ENCODE measurements around the gene MYH4. TPM values are rescaled to one million over a fixed set of nuclear protein-coding genes. Genes with fewer than 3 reads are reported as not detected.

Gene MYH4
- total RNA-seq, 2 experiments from 2014 or later = not detected

DNA sequence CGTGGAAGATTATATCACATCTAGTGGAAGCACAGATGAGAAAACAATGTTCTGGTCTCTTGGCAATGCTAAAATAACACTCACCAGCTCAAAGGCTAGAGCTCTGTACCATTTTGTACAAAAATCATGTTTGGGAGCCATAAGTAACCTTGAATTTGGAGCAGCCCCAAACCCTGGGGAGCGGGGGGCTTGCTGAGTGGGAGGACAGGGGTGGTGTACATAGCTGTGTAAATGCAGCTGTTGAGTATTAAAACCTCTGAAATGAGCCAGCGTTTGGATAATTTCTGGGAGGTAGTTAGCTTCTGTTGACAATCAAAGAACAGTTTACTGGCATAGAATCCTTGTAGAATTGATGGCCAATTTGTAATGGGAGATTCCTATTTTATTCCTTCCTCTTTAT lies 51.9 kb downstream of the MYH4 start:
- CTCF ChIA-PET (ENCODE audit: unreplicated experiment) = no interaction called here
- Histone ChIP-seq H3K36me3 (ENCODE audit: insufficient read depth, low read length) (no peaks in the 10 kb centered on the region), H3K4me1 (ENCODE audit: insufficient read depth, low read length, poor library complexity, severe bottlenecking) (no peaks in the 10 kb centered on the region), H3K79me2 (ENCODE audit: insufficient read depth, low read depth, low read length) (no peaks in the 10 kb centered on the region), H3K4me2 (ENCODE audit: low read length) (no peak overlapping the region), H4K20me1 (ENCODE audit: insufficient read depth, low read length) (no peaks in the 10 kb centered on the region), H3K4me3 (ENCODE audit: low read depth, low read length, poor library complexity, severe bottlenecking) (no peak overlapping the region), H3K9me2 (ENCODE audit: insufficient read depth, low read length) (no peaks in the 10 kb centered on the region), H3K9me3 (ENCODE audit: low read length) (no peaks in the 10 kb centered on the region), H3K27ac (ENCODE audit: low read depth, low read length, poor library complexity, severe bottlenecking) (no peak overlapping the region), H2AFZ (ENCODE audit: low read length) (no peak overlapping the region)
- TF ChIP-seq, protein P1, sequence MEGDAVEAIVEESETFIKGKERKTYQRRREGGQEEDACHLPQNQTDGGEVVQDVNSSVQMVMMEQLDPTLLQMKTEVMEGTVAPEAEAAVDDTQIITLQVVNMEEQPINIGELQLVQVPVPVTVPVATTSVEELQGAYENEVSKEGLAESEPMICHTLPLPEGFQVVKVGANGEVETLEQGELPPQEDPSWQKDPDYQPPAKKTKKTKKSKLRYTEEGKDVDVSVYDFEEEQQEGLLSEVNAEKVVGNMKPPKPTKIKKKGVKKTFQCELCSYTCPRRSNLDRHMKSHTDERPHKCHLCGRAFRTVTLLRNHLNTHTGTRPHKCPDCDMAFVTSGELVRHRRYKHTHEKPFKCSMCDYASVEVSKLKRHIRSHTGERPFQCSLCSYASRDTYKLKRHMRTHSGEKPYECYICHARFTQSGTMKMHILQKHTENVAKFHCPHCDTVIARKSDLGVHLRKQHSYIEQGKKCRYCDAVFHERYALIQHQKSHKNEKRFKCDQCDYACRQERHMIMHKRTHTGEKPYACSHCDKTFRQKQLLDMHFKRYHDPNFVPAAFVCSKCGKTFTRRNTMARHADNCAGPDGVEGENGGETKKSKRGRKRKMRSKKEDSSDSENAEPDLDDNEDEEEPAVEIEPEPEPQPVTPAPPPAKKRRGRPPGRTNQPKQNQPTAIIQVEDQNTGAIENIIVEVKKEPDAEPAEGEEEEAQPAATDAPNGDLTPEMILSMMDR (conservative IDR thresholded peaks at IDR 0.05; ENCODE audit: low read length) = no peak
- no peak for TF ChIP-seq EZH2phosphoT487 (IDR thresholded peaks at IDR 0.05; ENCODE audit: borderline replicate concordance, low read depth, low read length)
- intact Hi-C loops (cut with micrococcal nuclease; ENCODE audit: unreplicated experiment) = no loop called here
- no peak for DNase-seq (ENCODE audit: low spot score)
- no TSS peak for BruUV-seq (replicated peaks)
- POLR2A ChIA-PET = no interaction called here

DNA sequence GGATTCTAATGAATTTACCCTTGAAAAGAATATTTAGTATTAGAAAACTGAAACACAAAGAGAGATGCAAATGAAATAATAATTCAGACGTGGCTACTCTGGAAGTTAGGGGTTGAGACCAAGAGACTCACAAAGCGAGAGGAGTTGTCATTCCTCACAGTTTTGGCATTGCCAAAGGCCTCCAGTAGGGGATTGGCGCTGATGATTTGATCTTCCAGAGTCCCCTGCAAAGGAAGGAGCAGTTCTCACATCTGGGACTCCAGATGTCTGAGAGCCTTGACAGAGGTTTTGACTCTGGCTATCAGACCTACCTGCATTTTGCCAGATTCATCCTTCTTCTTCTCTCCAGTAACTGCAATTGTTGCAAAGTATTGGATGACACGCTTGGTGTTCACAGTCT lies 54.2 kb downstream of the MYH4 start:
- no TSS peak for BruUV-seq (replicated peaks)
- Histone ChIP-seq H3K4me3 (ENCODE audit: low read depth, low read length, poor library complexity, severe bottlenecking) (no peak overlapping the region), H2AFZ (ENCODE audit: low read length) (no peak overlapping the region), H3K36me3 (ENCODE audit: insufficient read depth, low read length) (no peaks in the 10 kb centered on the region), H3K9me2 (ENCODE audit: insufficient read depth, low read length) (no peaks in the 10 kb centered on the region), H3K27ac (ENCODE audit: low read depth, low read length, poor library complexity, severe bottlenecking) (no peak overlapping the region), H3K79me2 (ENCODE audit: insufficient read depth, low read depth, low read length) (no peaks in the 10 kb centered on the region), H3K9me3 (ENCODE audit: low read length) (no peaks in the 10 kb centered on the region), H4K20me1 (ENCODE audit: insufficient read depth, low read length) (no peaks in the 10 kb centered on the region), H3K4me1 (ENCODE audit: insufficient read depth, low read length, poor library complexity, severe bottlenecking) (no peaks in the 10 kb centered on the region), H3K4me2 (ENCODE audit: low read length) (no peak overlapping the region)
- intact Hi-C loops (cut with micrococcal nuclease; ENCODE audit: unreplicated experiment) = no loop called here
- CTCF ChIA-PET (ENCODE audit: unreplicated experiment) = no interaction called here
- no peak for DNase-seq (ENCODE audit: low spot score)
- TF ChIP-seq, protein P1 (conservative IDR thresholded peaks at IDR 0.05; ENCODE audit: low read length) = no peak
- no peak for TF ChIP-seq EZH2phosphoT487 (IDR thresholded peaks at IDR 0.05; ENCODE audit: borderline replicate concordance, low read depth, low read length)
- POLR2A ChIA-PET = no interaction called here

DNA sequence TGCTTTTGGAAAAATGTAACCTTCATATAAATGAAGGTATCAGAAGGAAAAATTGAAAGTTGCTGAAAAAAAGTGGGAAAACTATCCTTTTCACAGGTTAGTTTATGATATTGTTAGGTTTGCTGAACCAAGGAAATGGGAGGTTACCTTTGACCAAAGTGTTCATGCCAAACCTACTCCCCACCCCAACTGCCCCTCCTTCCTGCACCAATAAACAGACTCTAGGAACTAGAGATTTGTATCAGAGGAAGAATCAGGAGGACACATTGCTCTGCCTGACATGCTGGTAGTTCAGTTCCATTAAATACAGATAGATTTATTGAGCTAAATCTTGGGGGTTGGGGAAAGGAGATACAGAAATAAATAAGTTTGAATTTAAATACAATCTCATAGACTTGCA lies 65.8 kb downstream of the MYH4 start:
- BruUV-seq (replicated peaks) = no TSS peak
- H3K36me3 ChIP-seq (ENCODE audit: insufficient read depth, low read length) = no peaks in the 10 kb centered on the region
- no peaks in the 10 kb centered on the region for H3K9me2 ChIP-seq (ENCODE audit: insufficient read depth, low read length)
- H3K9me3 ChIP-seq (ENCODE audit: low read length) = no peaks in the 10 kb centered on the region
- H3K4me3 ChIP-seq (ENCODE audit: low read depth, low read length, poor library complexity, severe bottlenecking) = no peak overlapping the region
- TF ChIP-seq, protein P1 (conservative IDR thresholded peaks at IDR 0.05; ENCODE audit: low read length) = no peak
- TF ChIP-seq EZH2phosphoT487 (IDR thresholded peaks at IDR 0.05; ENCODE audit: borderline replicate concordance, low read depth, low read length) = no peak
- H3K4me1 ChIP-seq (ENCODE audit: insufficient read depth, low read length, poor library complexity, severe bottlenecking) = no peaks in the 10 kb centered on the region
- no peak overlapping the region for H2AFZ ChIP-seq (ENCODE audit: low read length)
- no peaks in the 10 kb centered on the region for H4K20me1 ChIP-seq (ENCODE audit: insufficient read depth, low read length)
- ChIA-PET POLR2A (no interaction called here), CTCF (ENCODE audit: unreplicated experiment) (no interaction called here)
- intact Hi-C loops (cut with micrococcal nuclease; ENCODE audit: unreplicated experiment) = no loop called here
- DNase-seq (ENCODE audit: low spot score) = no peak
- no peak overlapping the region for H3K4me2 ChIP-seq (ENCODE audit: low read length)
- H3K79me2 ChIP-seq (ENCODE audit: insufficient read depth, low read depth, low read length) = no peaks in the 10 kb centered on the region
- no peak overlapping the region for H3K27ac ChIP-seq (ENCODE audit: low read depth, low read length, poor library complexity, severe bottlenecking)
